Hepatocyte (in vitro differentiated cells): Measurements from ENCODE around the gene CBX5.

Experiments used
- CTCF ChIP-seq: fragments of 200-600 bp; sonication (generic); IDR thresholded peaks from 2 replicates; pipeline ENCODE4 v1.5.1; 2016; ENCODE audit warnings: antibody characterized with exemption, mild to moderate bottlenecking; ENCODE audit not compliant: poor library complexity
- EZH2 ChIP-seq: fragments of 200-600 bp; sonication (generic); IDR thresholded peaks from 2 replicates; pipeline ENCODE4 v1.6.1; 2016; ENCODE audit warnings: antibody characterized with exemption, mild to moderate bottlenecking, borderline replicate concordance
- EZH2phosphoT487 ChIP-seq: fragments of 200-600 bp; sonication (generic); IDR thresholded peaks from one replicate; pipeline ENCODE4 v1.6.1; 2018; ENCODE audit warnings: antibody characterized with exemption, mild to moderate bottlenecking, low read depth, moderate library complexity; ENCODE audit not compliant: unreplicated experiment, severe bottlenecking

DNA sequence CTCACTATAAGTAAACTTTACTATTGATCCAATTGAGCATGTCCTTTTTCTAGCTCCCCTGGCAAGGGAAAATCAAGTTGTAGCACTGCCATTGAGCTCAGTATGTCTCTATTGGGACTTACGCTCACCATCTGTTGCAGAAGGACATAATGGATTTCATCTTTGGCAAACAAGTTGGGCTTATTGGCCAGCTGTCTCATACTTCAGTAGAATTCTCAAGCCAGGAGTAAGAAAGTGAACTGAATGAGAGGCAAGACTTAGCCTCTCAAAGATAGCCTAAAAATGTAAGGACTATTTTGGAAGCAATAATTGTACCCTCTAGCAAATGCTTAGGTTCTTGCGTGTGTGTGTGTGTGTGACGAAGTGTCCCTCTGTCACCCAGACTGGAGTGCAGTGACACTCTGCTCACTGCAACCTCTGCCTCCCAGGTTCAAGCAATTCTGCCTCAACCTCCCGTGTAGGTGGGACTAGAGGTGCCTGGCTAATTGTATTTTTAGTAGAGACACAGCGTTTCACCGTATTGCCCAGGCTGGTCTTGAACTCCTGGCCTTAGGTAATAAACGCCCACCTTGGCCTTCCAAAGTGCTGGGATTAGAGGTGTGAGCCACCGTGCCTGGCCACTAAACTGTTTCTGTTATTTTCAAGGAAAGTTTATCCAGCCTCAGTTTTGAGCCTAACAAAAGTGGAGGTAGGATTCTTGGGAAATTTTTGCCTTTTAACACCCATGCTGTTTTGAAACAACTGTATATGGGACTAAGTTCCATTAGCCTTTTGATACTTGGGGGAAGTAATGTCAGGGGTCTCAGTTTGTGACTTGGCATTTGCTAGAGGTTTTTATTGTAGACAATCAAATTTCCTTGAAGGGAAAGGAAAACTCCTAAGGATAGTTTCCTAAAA, 7.6 kb upstream of the CBX5 start:
- TF ChIP-seq CTCF, result no peak
- TF ChIP-seq EZH2, result no peak
- no peak for TF ChIP-seq EZH2phosphoT487
